Measurements from ENCODE around the gene KLHL29. TPM values are rescaled to one million over a fixed set of nuclear protein-coding genes. Genes with fewer than 3 reads are reported as not detected.

KLHL29 gene
- total RNA-seq, 1 experiment from 2014 or later: 16.7 TPM

DNA sequence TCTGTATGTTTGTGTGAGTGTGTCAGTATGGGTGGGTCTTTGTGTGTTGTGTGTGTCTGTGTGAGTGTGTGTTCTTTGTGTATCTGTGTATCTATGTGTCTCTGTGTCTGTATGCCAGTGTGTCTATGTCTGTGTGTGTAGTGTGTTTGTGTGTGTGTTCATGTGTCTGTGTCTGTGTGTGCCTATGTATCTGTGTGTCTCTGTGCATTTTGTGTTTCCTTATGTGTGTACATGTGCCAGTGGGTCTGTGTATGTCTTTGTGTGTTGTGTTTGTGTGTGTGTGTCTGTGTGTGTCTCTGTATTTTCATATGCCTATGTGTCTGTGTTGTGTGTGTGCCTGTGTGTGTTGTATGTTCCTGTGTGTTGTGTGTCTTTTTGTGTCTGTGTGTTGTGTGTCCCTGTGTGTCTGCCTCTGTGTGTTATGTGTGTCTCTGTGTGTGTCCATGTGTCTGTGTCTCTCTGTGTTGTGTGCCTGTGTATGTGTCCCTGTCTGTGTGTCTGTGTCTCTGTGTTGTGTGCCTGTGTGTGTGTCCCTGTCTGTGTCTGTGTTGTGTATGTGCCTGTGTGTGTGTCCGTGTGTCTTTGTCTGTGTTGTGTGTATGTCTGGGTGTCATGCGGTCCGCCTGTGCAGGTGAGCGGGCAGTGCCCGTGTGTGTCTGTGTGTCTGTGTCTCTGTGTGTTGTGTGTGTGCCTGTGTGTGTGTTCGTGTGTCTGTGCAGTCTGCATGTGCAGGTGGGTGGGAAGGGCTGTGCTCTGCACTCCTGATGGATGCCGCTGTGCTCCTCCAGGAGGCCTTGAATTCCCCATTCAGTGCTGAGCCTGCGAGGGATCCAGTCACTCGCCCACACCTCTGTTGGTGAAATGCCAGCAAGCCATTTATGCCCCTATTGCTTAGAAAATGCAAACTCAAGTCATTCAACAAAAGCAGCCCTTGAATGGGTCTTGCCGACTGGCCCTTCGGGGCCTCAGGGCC, 37.4 kb downstream of the KLHL29 start:
- ChIA-PET RAD21 (ENCODE audit: low non-redundant PET in 1 of 2, low total read pairs in 2 of 2, uncharacterized antibody in 2 of 2, unreplicated experiment in 2 of 2) (no interaction called here), POLR2A (no interaction called here), CTCF (no interaction called here)
- no peak for DNase-seq (ENCODE audit: low read depth, low spot score)
- Histone ChIP-seq H3K36me3 (ENCODE audit: control insufficient read depth in 1 of 2, insufficient read depth in 2 of 2, low read length in 2 of 2) (no peaks in the 10 kb centered on the region), H3K9ac (ENCODE audit: low read length) (no peak overlapping the region), H2AFZ (ENCODE audit: low read depth, low read length, poor library complexity, severe bottlenecking) (no peak overlapping the region), H3K79me2 (ENCODE audit: insufficient read depth, low read length) (peaks cover 11% of the 10 kb centered on the region; the same call in 1 of the 2 replicates), H3K9me2 (ENCODE audit: insufficient read depth) (no peaks in the 10 kb centered on the region), H3K9me3 (ENCODE audit: control insufficient read depth in 1 of 2, insufficient read depth in 1 of 2, low read depth in 1 of 2, low read length in 2 of 2) (no peaks in the 10 kb centered on the region), H3K27me3 (ENCODE audit: insufficient read depth, low read length) (no peaks in the 10 kb centered on the region), H3K27ac (ENCODE audit: low read depth, low read length) (no peak overlapping the region), H3K4me2 (ENCODE audit: low read length) (no peak overlapping the region), H3K4me3 (replicated peaks in 1 of 2; ENCODE audit: low read depth in 1 of 2, low read length in 2 of 2) (no peak overlapping the region), H4K20me1 (ENCODE audit: insufficient read depth) (no peaks in the 10 kb centered on the region), H3K4me1 (ENCODE audit: control insufficient read depth in 1 of 2, insufficient read depth in 2 of 2, low read length in 2 of 2) (peaks cover 0 to 12% of the 10 kb centered on the region in 2 experiments; a peak in 2 of 4 replicates)
- no peak for TF ChIP-seq YY1 (IDR thresholded peaks at IDR 0.05; ENCODE audit: extremely low read depth, insufficient replicate concordance, low read depth, low read length)
- no peak for TF ChIP-seq CEBPB (IDR thresholded peaks at IDR 0.05; ENCODE audit: low read depth)
- no peak for TF ChIP-seq SRF (IDR thresholded peaks at IDR 0.05; ENCODE audit: low read depth)
- TF ChIP-seq, protein P1, sequence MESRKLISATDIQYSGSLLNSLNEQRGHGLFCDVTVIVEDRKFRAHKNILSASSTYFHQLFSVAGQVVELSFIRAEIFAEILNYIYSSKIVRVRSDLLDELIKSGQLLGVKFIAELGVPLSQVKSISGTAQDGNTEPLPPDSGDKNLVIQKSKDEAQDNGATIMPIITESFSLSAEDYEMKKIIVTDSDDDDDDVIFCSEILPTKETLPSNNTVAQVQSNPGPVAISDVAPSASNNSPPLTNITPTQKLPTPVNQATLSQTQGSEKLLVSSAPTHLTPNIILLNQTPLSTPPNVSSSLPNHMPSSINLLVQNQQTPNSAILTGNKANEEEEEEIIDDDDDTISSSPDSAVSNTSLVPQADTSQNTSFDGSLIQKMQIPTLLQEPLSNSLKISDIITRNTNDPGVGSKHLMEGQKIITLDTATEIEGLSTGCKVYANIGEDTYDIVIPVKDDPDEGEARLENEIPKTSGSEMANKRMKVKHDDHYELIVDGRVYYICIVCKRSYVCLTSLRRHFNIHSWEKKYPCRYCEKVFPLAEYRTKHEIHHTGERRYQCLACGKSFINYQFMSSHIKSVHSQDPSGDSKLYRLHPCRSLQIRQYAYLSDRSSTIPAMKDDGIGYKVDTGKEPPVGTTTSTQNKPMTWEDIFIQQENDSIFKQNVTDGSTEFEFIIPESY (IDR thresholded peaks at IDR 0.05; ENCODE audit: extremely low read depth, insufficient replicate concordance, low read length): no peak
- no peak for TF ChIP-seq RAD21 (IDR thresholded peaks at IDR 0.05; ENCODE audit: low read depth)
- no peak for TF ChIP-seq CBX3 (IDR thresholded peaks at IDR 0.05; ENCODE audit: low read depth)
- no TSS peak for BruUV-seq (replicated peaks)
- intact Hi-C loops (cut with micrococcal nuclease): no loop called here
- ATAC-seq: no peak
